HepG2 (cell line): ENCODE data around the gene MYL11. TPM values are rescaled to one million over a fixed set of nuclear protein-coding genes. Genes with fewer than 3 reads are reported as not detected.
A peak's percentile ranks its signal among the peaks of the same experiment; 100 is the strongest.

Source experiments
- ETV5 ChIP-seq: IDR thresholded peaks from 2 replicates; pipeline ENCODE4 v1.6.1; 2018; ENCODE audit warnings: missing biosample characterization, missing genetic modification reagents, inconsistent platforms, borderline replicate concordance
- FOXJ3 ChIP-seq: sonication (generic); formaldehyde crosslinking; IDR thresholded peaks from 2 replicates; pipeline ENCODE4 v1.4.0; 2020; ENCODE audit warnings: missing genetic modification reagents, mild to moderate bottlenecking, borderline replicate concordance
- HMG20A ChIP-seq: IDR thresholded peaks from 2 replicates; pipeline ENCODE4 v1.6.1; 2016; ENCODE audit warnings: borderline replicate concordance
- KAT7 ChIP-seq: IDR thresholded peaks from 2 replicates; pipeline ENCODE4 v1.6.1; 2018; ENCODE audit warnings: borderline replicate concordance, missing compliant biosample characterization
- KLF13 ChIP-seq: sonication (generic); formaldehyde crosslinking; IDR thresholded peaks from 2 replicates; pipeline ENCODE4 v1.4.0; 2020; ENCODE audit warnings: mild to moderate bottlenecking, missing genetic modification reagents
- ZNF546 ChIP-seq: sonication (generic); formaldehyde crosslinking; conservative IDR thresholded peaks from 2 replicates; pipeline ENCODE4 v1.8.1; 2023; ENCODE audit warnings: mild to moderate bottlenecking, missing genetic modification reagents
- ZNF761 ChIP-seq: sonication (generic); formaldehyde crosslinking; conservative IDR thresholded peaks from 2 replicates; pipeline ENCODE4 v1.4.0; 2020; ENCODE audit warnings: mild to moderate bottlenecking, missing genetic modification reagents
- ZNF850 ChIP-seq: sonication (generic); formaldehyde crosslinking; conservative IDR thresholded peaks from 2 replicates; pipeline ENCODE4 v1.9.0; 2021; ENCODE audit warnings: mild to moderate bottlenecking, missing genetic modification reagents
- polyA plus RNA-seq, 8 experiments: library from polyadenylated mRNA; depleted of rRNA in 3 of 8; stranded (reverse) in 7 of 8; unstranded in 1 of 8; fragments of >200 nt; fragmentation: Illumina TruSeq in 4 of 8; extraction: Trizol in 4 of 8; gene quantifications; 2 replicates each; pipeline versions ENCODE4 v1.2.1 to v1.2.3, GENCODE V29; 2011 to 2016; ENCODE audit warnings: low read depth in 4 of 8, missing spikeins in 1 of 8, mixed read lengths in 1 of 8; ENCODE audit not compliant: insufficient read depth in 1 of 8
- total RNA-seq, 5 experiments: library from RNA; depleted of rRNA; stranded (reverse); fragments of >200 nt; fragmentation: Illumina TruSeq; extraction: Trizol; gene quantifications; 2 replicates each; pipeline ENCODE4 v1.2.3, GENCODE V29; 2016; ENCODE audit warnings: low read depth in 1 of 5
- TF ChIP-seq, protein P1 (sequence below): sonication (generic); formaldehyde crosslinking; IDR thresholded peaks from 2 replicates; pipeline ENCODE4 v1.4.0; 2020; ENCODE audit warnings: missing genetic modification reagents, borderline replicate concordance
- TF ChIP-seq, protein P2 (sequence below): sonication (generic); formaldehyde crosslinking; IDR thresholded peaks from 2 replicates; pipeline ENCODE4 v1.5.1; 2020; ENCODE audit warnings: mild to moderate bottlenecking, missing genetic modification reagents, borderline replicate concordance
- TF ChIP-seq, protein P3 (sequence below): sonication (generic); formaldehyde crosslinking; conservative IDR thresholded peaks from 2 replicates; pipeline ENCODE4 v1.8.0; 2022; ENCODE audit warnings: missing genetic modification reagents
- TF ChIP-seq, protein P4 (sequence below): sonication (generic); formaldehyde crosslinking; IDR thresholded peaks from 2 replicates; pipeline ENCODE4 v1.8.1; 2023; ENCODE audit warnings: mild to moderate bottlenecking, moderate library complexity, missing genetic modification reagents
- TF ChIP-seq, protein P5 (sequence below): sonication (generic); formaldehyde crosslinking; IDR thresholded peaks from 2 replicates; pipeline ENCODE4 v1.8.1; 2023; ENCODE audit warnings: mild to moderate bottlenecking, missing genetic modification reagents
- TF ChIP-seq, protein P6 (sequence below): sonication (generic); IDR thresholded peaks from 2 replicates; pipeline ENCODE4 v1.6.1; 2016; ENCODE audit warnings: low read depth, borderline replicate concordance
- TF ChIP-seq, protein P7 (sequence below): sonication (generic); formaldehyde crosslinking; IDR thresholded peaks from 2 replicates; pipeline ENCODE4 v1.5.0; 2020; ENCODE audit warnings: missing genetic modification reagents, mild to moderate bottlenecking, borderline replicate concordance

MYL11 gene
- total and polyA plus RNA-seq, 2 of the 13 experiments (the other 11 are each of a cell fraction or from before 2014, with no cell fraction given), result not detected

DNA sequence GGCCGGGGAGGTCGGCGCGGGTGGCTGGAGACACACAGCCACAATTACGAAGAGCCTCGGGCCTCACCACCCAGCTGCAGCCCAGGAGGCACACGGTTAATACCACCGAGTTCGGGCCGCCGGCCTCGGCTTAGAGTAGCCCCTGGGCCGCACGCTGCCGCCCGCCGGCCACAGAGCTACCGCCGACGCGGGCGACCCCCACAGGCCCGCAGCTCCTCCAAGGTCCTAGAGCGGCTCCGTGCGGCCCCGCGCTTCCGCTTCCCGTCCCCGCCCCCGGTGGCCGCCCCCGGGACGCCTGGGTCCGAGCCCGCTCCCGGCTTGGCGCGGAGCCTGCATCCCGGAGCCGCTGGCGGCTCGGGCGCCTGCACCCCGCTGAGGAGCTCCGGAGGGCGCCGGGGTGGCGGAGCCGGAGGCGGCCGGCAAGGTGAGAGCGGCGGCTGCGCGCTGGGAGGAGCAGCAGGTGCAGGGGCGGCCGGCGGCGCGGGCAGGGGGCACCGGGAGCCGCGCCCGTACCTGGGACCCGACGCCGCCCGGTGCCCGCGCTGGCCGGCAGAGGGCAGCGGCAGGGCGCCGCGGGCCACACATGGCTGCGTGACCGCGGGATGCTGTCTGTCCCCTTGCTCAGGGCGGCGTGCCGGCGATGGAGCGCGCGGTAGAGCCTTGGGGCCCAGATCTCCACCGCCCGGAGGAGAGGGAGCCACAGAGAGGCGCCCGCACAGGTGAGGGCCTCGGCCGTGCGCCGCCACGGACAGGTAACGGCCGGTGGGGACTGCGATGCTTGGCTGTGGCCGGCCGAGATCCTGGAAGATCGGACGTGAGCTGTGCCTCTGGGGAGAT, 20.8 kb downstream of the MYL11 start, which contains the start of gene ZNF48 (continued):
- TF ChIP-seq, protein P1, sequence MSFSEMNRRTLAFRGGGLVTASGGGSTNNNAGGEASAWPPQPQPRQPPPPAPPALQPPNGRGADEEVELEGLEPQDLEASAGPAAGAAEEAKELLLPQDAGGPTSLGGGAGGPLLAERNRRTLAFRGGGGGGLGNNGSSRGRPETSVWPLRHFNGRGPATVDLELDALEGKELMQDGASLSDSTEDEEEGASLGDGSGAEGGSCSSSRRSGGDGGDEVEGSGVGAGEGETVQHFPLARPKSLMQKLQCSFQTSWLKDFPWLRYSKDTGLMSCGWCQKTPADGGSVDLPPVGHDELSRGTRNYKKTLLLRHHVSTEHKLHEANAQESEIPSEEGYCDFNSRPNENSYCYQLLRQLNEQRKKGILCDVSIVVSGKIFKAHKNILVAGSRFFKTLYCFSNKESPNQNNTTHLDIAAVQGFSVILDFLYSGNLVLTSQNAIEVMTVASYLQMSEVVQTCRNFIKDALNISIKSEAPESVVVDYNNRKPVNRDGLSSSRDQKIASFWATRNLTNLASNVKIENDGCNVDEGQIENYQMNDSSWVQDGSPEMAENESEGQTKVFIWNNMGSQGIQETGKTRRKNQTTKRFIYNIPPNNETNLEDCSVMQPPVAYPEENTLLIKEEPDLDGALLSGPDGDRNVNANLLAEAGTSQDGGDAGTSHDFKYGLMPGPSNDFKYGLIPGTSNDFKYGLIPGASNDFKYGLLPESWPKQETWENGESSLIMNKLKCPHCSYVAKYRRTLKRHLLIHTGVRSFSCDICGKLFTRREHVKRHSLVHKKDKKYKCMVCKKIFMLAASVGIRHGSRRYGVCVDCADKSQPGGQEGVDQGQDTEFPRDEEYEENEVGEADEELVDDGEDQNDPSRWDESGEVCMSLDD (CRISPR knock-in tag), result no peak
- TF ChIP-seq KAT7, result peak; percentile 70
- peak; percentile 69 for TF ChIP-seq ZNF761 (CRISPR knock-in tag)
- TF ChIP-seq ZNF546 (CRISPR knock-in tag), result 0 out of 2 replicates have a peak, but pooled peaks have one; percentile 27
- peak; percentile 83 for TF ChIP-seq ETV5 (CRISPR knock-in tag)
- peak; percentile 71; the same call in 1 of the 2 replicates for TF ChIP-seq ZNF850 (CRISPR knock-in tag)
- TF ChIP-seq, protein P2, sequence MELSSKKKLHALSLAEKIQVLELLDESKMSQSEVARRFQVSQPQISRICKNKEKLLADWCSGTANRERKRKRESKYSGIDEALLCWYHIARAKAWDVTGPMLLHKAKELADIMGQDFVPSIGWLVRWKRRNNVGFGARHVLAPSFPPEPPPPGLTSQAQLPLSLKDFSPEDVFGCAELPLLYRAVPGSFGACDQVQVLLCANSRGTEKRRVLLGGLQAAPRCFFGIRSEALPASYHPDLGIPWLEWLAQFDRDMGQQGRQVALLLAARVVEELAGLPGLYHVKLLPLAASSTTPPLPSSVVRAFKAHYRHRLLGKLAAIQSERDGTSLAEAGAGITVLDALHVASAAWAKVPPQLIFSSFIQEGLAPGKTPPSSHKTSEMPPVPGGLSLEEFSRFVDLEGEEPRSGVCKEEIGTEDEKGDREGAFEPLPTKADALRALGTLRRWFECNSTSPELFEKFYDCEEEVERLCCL (CRISPR knock-in tag), result no peak
- TF ChIP-seq, protein P3, sequence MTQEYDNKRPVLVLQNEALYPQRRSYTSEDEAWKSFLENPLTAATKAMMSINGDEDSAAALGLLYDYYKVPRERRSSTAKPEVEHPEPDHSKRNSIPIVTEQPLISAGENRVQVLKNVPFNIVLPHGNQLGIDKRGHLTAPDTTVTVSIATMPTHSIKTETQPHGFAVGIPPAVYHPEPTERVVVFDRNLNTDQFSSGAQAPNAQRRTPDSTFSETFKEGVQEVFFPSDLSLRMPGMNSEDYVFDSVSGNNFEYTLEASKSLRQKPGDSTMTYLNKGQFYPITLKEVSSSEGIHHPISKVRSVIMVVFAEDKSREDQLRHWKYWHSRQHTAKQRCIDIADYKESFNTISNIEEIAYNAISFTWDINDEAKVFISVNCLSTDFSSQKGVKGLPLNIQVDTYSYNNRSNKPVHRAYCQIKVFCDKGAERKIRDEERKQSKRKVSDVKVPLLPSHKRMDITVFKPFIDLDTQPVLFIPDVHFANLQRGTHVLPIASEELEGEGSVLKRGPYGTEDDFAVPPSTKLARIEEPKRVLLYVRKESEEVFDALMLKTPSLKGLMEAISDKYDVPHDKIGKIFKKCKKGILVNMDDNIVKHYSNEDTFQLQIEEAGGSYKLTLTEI (CRISPR knock-in tag), result no peak
- no peak for TF ChIP-seq FOXJ3
- TF ChIP-seq, protein P4, sequence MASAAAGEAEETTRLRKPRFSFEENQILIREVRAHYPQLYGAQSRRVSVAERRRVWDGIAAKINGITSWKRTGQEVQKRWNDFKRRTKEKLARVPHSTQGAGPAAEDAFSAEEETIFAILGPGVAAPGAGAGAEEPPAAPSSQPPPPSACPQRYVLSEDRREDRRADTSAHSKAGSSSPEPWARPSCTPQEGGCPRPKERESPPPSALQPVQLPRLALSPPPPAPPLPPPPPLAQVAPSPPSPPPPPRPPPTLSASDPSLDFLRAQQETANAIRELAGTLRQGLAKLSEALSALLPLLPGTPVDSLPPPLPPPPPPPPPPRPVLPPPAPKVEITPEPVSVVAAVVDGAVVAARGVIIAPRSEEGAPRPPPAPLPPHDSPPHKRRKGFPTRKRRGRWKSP (CRISPR knock-in tag), result no peak
- TF ChIP-seq, protein P5, sequence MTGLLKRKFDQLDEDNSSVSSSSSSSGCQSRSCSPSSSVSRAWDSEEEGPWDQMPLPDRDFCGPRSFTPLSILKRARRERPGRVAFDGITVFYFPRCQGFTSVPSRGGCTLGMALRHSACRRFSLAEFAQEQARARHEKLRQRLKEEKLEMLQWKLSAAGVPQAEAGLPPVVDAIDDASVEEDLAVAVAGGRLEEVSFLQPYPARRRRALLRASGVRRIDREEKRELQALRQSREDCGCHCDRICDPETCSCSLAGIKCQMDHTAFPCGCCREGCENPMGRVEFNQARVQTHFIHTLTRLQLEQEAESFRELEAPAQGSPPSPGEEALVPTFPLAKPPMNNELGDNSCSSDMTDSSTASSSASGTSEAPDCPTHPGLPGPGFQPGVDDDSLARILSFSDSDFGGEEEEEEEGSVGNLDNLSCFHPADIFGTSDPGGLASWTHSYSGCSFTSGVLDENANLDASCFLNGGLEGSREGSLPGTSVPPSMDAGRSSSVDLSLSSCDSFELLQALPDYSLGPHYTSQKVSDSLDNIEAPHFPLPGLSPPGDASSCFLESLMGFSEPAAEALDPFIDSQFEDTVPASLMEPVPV, result peak; percentile 18; the same call in 1 of the 2 replicates
- TF ChIP-seq, protein P6, sequence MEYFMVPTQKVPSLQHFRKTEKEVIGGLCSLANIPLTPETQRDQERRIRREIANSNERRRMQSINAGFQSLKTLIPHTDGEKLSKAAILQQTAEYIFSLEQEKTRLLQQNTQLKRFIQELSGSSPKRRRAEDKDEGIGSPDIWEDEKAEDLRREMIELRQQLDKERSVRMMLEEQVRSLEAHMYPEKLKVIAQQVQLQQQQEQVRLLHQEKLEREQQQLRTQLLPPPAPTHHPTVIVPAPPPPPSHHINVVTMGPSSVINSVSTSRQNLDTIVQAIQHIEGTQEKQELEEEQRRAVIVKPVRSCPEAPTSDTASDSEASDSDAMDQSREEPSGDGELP, result peak; percentile 82; the same call in 1 of the 2 replicates
- TF ChIP-seq, protein P7, sequence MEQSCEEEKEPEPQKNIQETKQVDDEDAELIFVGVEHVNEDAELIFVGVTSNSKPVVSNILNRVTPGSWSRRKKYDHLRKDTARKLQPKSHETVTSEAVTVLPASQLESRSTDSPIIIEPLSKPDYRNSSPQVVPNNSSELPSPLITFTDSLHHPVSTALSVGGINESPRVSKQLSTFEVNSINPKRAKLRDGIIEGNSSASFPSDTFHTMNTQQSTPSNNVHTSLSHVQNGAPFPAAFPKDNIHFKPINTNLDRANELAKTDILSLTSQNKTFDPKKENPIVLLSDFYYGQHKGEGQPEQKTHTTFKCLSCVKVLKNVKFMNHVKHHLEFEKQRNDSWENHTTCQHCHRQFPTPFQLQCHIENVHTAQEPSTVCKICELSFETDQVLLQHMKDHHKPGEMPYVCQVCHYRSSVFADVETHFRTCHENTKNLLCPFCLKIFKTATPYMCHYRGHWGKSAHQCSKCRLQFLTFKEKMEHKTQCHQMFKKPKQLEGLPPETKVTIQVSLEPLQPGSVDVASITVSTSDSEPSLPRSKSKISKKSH, result peak; percentile 49; the same call in 1 of the 2 replicates
- TF ChIP-seq HMG20A, result no peak; the same call in 1 of the 2 replicates
- no peak for TF ChIP-seq KLF13 (CRISPR knock-in tag)
